ENCODE data around the gene SDCBP2.

DNA sequence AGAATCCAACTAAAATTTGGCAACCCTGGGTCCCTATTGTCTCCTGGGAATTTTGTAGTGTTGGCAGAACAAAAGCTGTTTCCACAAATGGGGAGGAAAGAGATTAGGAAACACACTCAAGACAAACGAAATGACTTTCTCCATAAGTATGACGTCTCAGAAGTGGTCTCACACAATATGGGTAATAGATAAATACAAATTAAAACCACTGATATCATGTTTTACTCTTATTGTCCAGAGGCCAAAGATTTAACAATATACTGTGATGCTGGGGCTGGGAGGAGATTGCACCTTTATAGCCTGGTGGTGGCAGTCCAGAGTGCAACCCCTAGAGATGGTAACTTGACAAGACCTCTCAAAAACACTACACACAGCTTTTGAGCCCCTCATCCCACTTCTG is 45.3 kb upstream of the SDCBP2 start:
- TF ChIP-seq ESRRG (CRISPR knock-in tag; IDR thresholded peaks at IDR 0.05) (no peak), PPARA (CRISPR knock-in tag; IDR thresholded peaks at IDR 0.05; ENCODE audit: borderline replicate concordance) (no peak), ZC3H10 (CRISPR knock-in tag; IDR thresholded peaks at IDR 0.05) (no peak), TCF4 (CRISPR knock-in tag; IDR thresholded peaks at IDR 0.05; ENCODE audit: borderline replicate concordance) (no peak), ZFP30 (CRISPR knock-in tag; IDR thresholded peaks at IDR 0.05) (no peak), RARB (CRISPR knock-in tag; IDR thresholded peaks at IDR 0.05) (no peak), BACH2 (CRISPR knock-in tag; IDR thresholded peaks at IDR 0.05; ENCODE audit: borderline replicate concordance) (no peak), ZNF565 (CRISPR knock-in tag; conservative IDR thresholded peaks at IDR 0.05; ENCODE audit: low read depth) (no peak), ARNTL (CRISPR knock-in tag; IDR thresholded peaks at IDR 0.05; ENCODE audit: borderline replicate concordance, low read depth) (no peak), ZFP3 (CRISPR knock-in tag; IDR thresholded peaks at IDR 0.05) (no peak), OSR1 (CRISPR knock-in tag; IDR thresholded peaks at IDR 0.05) (no peak)
- TF ChIP-seq, protein P1, sequence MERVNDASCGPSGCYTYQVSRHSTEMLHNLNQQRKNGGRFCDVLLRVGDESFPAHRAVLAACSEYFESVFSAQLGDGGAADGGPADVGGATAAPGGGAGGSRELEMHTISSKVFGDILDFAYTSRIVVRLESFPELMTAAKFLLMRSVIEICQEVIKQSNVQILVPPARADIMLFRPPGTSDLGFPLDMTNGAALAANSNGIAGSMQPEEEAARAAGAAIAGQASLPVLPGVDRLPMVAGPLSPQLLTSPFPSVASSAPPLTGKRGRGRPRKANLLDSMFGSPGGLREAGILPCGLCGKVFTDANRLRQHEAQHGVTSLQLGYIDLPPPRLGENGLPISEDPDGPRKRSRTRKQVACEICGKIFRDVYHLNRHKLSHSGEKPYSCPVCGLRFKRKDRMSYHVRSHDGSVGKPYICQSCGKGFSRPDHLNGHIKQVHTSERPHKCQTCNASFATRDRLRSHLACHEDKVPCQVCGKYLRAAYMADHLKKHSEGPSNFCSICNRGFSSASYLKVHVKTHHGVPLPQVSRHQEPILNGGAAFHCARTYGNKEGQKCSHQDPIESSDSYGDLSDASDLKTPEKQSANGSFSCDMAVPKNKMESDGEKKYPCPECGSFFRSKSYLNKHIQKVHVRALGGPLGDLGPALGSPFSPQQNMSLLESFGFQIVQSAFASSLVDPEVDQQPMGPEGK (CRISPR knock-in tag; IDR thresholded peaks at IDR 0.05; ENCODE audit: borderline replicate concordance) = no peak
- TF ChIP-seq, protein P2, sequence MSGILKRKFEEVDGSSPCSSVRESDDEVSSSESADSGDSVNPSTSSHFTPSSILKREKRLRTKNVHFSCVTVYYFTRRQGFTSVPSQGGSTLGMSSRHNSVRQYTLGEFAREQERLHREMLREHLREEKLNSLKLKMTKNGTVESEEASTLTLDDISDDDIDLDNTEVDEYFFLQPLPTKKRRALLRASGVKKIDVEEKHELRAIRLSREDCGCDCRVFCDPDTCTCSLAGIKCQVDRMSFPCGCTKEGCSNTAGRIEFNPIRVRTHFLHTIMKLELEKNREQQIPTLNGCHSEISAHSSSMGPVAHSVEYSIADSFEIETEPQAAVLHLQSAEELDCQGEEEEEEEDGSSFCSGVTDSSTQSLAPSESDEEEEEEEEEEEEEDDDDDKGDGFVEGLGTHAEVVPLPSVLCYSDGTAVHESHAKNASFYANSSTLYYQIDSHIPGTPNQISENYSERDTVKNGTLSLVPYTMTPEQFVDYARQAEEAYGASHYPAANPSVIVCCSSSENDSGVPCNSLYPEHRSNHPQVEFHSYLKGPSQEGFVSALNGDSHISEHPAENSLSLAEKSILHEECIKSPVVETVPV (CRISPR knock-in tag; IDR thresholded peaks at IDR 0.05) = no peak
